Body of pancreas (tissue), 4 donors: Measurements from ENCODE around the gene PCDH15. TPM values are rescaled to one million over a fixed set of nuclear protein-coding genes. Genes with fewer than 3 reads are reported as not detected.

ENCODE experiments used
- ATAC-seq: fragments of 150-250 bp; one replicate; pipeline ENCODE4 v1.9.1; 2016
- DNase-seq, 4 donors: peaks; one replicate each; pipeline ENCODE4 v3.0.0-alpha.2; 2019
- H3K27ac ChIP-seq, 4 donors: fragments of 200-600 bp; sonication (generic); 1 replicate in 3 of 4; 2 replicates in 1 of 4; pipeline versions ENCODE4 v1.5.1 to v1.6.1; 2016 to 2019; ENCODE audit warnings: mild to moderate bottlenecking in 1 of 4, mixed read lengths in 1 of 4, moderate library complexity in 1 of 4
- H3K27me3 ChIP-seq, 2 donors: fragments of 200-600 bp; sonication (generic); one replicate each; pipeline ENCODE4 v1.6.0; 2016; ENCODE audit warnings: mild to moderate bottlenecking in 1 of 2
- H3K36me3 ChIP-seq, 2 donors: fragments of 200-600 bp; sonication (generic); replicated peaks in 1 of 2; 2 replicates each; pipeline ENCODE4 v1.5.1; 2016; ENCODE audit warnings: low read depth in 2 of 2; ENCODE audit not compliant: insufficient read depth in 1 of 2
- H3K4me1 ChIP-seq: fragments of 200-600 bp; sonication (generic); one replicate; pipeline ENCODE4 v1.6.0; 2016
- H3K4me3 ChIP-seq, 2 donors: fragments of 200-600 bp; sonication (generic); 1 replicate in 1 of 2; 2 replicates in 1 of 2; pipeline ENCODE4 v1.5.1; 2016 to 2019
- H3K9me3 ChIP-seq, 3 donors: fragments of 200-600 bp; sonication (generic); 1 replicate in 2 of 3; 2 replicates in 1 of 3; pipeline ENCODE4 v1.5.1; 2016
- CTCF ChIP-seq, 7 experiments: fragments of 450-650 bp in 4 of 7; fragments of 200-600 bp in 3 of 7; sonication (generic) in 3 of 7; IDR thresholded peaks; one replicate each; pipeline ENCODE4 v1.5.1; 2016 to 2019; ENCODE audit warnings: antibody characterized with exemption in 7 of 7
- POLR2A ChIP-seq, 3 donors: fragments of 450-650 bp; IDR thresholded peaks; one replicate each; pipeline ENCODE4 v1.6.1; 2016; ENCODE audit warnings: antibody characterized with exemption in 3 of 3, mild to moderate bottlenecking in 2 of 3
- WGBS, 2 donors: methylation state at CpG; one replicate each; pipeline ENCODE4 v1.1.5; 2017; 5-methylcytosine and 5-hydroxymethylcytosine counted together
- intact Hi-C: fragments of 100-400 bp; cut with DNase I; formaldehyde crosslinking; loops from one replicate; pipeline ENCODE4 v1.15.1; 2023
- total RNA-seq, 2 donors: library from RNA; depleted of rRNA; stranded (reverse); fragments of >200 nt; gene quantifications; one replicate each; pipeline ENCODE4 v1.1.0, GENCODE V29; 2016

The PCDH15 gene
- total RNA-seq, 2 donors from 2014 or later = not detected

DNA sequence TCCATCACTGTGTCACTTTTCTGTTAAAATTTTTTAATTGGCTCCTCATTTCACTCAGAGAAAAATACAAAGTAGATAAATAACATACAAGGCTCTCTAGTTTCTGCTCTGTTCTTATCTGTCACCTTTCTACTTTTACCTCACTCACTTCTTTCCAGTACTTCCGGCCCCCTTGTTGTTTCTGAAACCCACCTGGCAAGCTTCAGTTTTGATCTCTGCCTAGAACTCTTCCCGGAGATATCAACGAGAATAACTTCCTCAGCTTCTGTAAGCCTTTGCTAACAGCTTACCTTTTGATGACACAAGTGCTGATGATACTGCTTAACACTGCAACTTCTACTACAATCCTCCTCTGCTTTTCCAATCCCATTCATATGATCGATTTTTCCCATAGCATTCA, 566.2 kb downstream of the PCDH15 start:
- ATAC-seq (no peak), DNase-seq (no peak)
- intact Hi-C loops = no loop called here
- Histone ChIP-seq H3K4me3 (no peak overlapping the region), H3K27me3 (no peaks in the 10 kb centered on the region), H3K4me1 (no peaks in the 10 kb centered on the region), H3K36me3 (no peaks in the 10 kb centered on the region), H3K9me3 (peaks cover 0 to 6% (median 0%) of the 10 kb centered on the region in 3 donors), H3K27ac (no peak overlapping the region)
- WGBS, 2 donors = 44 to 46% methylated on average over 4 of the region's 4 CpGs
- TF ChIP-seq CTCF (IDR thresholded peaks at IDR 0.05) (no peak), POLR2A (IDR thresholded peaks at IDR 0.05) (no peak)

- H3K27ac ChIP-seq = no peak overlapping the region
- no peaks in the 10 kb centered on the region for H3K36me3 ChIP-seq
- H3K4me1 ChIP-seq = no peaks in the 10 kb centered on the region
- WGBS, 2 donors = 76 to 77% methylated on average over 2 of the region's 2 CpGs
- intact Hi-C loops = no loop called here
- H3K4me3 ChIP-seq = no peak overlapping the region
- H3K27me3 ChIP-seq = no peaks in the 10 kb centered on the region
- no peaks in the 10 kb centered on the region for H3K9me3 ChIP-seq
- TF ChIP-seq POLR2A (IDR thresholded peaks at IDR 0.05) (no peak), CTCF (IDR thresholded peaks at IDR 0.05) (no peak)
- no peak for DNase-seq
- no peak for ATAC-seq
Measured at GRCh38 chr10:54203401-54203800, 597.6 kb downstream of the PCDH15 start.

GRCh38 chr10:54198051-54198450, 603.0 kb downstream of the PCDH15 start:
- no peak for ATAC-seq
- Histone ChIP-seq H3K9me3 (no peaks in the 10 kb centered on the region), H3K27ac (no peak overlapping the region), H3K27me3 (no peaks in the 10 kb centered on the region), H3K4me1 (no peaks in the 10 kb centered on the region), H3K36me3 (no peaks in the 10 kb centered on the region), H3K4me3 (no peak overlapping the region)
- no peak for DNase-seq
- intact Hi-C loops = no loop called here
- WGBS, 2 donors = 45 to 47% methylated on average over 3 of the region's 3 CpGs
- TF ChIP-seq CTCF (IDR thresholded peaks at IDR 0.05) (no peak), POLR2A (IDR thresholded peaks at IDR 0.05) (no peak)

DNA sequence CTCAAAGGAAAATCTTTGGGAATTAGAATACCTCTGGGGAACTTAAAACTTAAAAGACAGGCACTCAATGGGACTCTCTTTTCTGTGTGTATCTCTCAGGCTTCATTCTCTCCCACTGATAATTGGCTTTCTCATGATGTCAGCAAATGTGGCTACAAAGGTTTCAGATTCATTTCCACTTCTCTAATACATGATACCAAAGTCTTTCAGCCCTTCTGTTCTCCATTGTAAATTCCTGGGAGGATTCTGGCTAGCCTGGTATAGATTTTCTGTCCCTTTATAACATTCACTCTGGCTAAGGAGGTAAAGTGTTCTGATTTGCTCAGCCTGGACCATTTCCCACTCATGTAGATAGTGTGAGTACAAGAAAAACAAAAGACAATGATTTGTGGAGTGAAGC, 606.2 kb downstream of the PCDH15 start:
- H3K27me3 ChIP-seq = no peaks in the 10 kb centered on the region
- DNase-seq (no peak), ATAC-seq (no peak)
- no peak overlapping the region for H3K27ac ChIP-seq
- intact Hi-C loops = no loop called here
- no peak overlapping the region for H3K4me3 ChIP-seq
- no peaks in the 10 kb centered on the region for H3K9me3 ChIP-seq
- TF ChIP-seq CTCF (IDR thresholded peaks at IDR 0.05) (no peak), POLR2A (IDR thresholded peaks at IDR 0.05) (no peak)
- no peaks in the 10 kb centered on the region for H3K36me3 ChIP-seq
- no peaks in the 10 kb centered on the region for H3K4me1 ChIP-seq

- no peak for DNase-seq
- Histone ChIP-seq H3K36me3 (no peaks in the 10 kb centered on the region), H3K4me1 (no peaks in the 10 kb centered on the region), H3K4me3 (no peak overlapping the region), H3K27me3 (no peaks in the 10 kb centered on the region), H3K9me3 (no peaks in the 10 kb centered on the region), H3K27ac (no peak overlapping the region)
- no peak for ATAC-seq
- intact Hi-C loops = no loop called here
- TF ChIP-seq CTCF (IDR thresholded peaks at IDR 0.05) (no peak), POLR2A (IDR thresholded peaks at IDR 0.05) (no peak)
Measured at GRCh38 chr10:54159924-54160323, 641.1 kb downstream of the PCDH15 start.
